ENCODE results near the gene FAM43A. TPM values are rescaled to one million over a fixed set of nuclear protein-coding genes. Genes with fewer than 3 reads are reported as not detected.

FAM43A gene
- total RNA-seq, 2 experiments from 2014 or later, result 1.4 to 1.6 TPM

GRCh38 chr3:194661374-194661773, 24.3 kb upstream of the FAM43A start:
- no peak overlapping the region for H3K27ac Mint-ChIP-seq
- H3K36me3 Mint-ChIP-seq (ENCODE audit: low read depth), result peaks cover 40% of the 10 kb centered on the region
- H3K4me3 Mint-ChIP-seq, result no peak overlapping the region
- peaks cover 19% of the 10 kb centered on the region for H3K4me1 Mint-ChIP-seq (ENCODE audit: low read depth)
- DNase-seq, result no peak
- CTCF ChIA-PET, result interaction anchor here (0.7 to 1.7 kb wide), 2 partner anchors 10 to 66 kb away, joined by 4 to 9 read pairs; partner anchors contain the start of gene LSG1
- intact Hi-C loops (cut with micrococcal nuclease), result no loop called here
- no peaks in the 10 kb centered on the region for H3K27me3 Mint-ChIP-seq (ENCODE audit: low read depth)
- peaks cover 1% of the 10 kb centered on the region for H3K9me3 Mint-ChIP-seq

- H3K4me3 Mint-ChIP-seq, result no peak overlapping the region
- CTCF ChIA-PET, result interaction anchor here (0.5 to 1.7 kb wide), 2 partner anchors 10 to 158 kb away, joined by 4 to 9 read pairs; partner anchors contain the start of gene LSG1
- no peak for DNase-seq
- H3K27ac Mint-ChIP-seq, result no peak overlapping the region
- H3K36me3 Mint-ChIP-seq (ENCODE audit: low read depth), result peaks cover 36% of the 10 kb centered on the region
- H3K9me3 Mint-ChIP-seq, result no peaks in the 10 kb centered on the region
- intact Hi-C loops (cut with micrococcal nuclease), result no loop called here
- peaks cover 19% of the 10 kb centered on the region for H3K4me1 Mint-ChIP-seq (ENCODE audit: low read depth)
- H3K27me3 Mint-ChIP-seq (ENCODE audit: low read depth), result no peaks in the 10 kb centered on the region
Measured at GRCh38 chr3:194661946-194662345, 23.7 kb upstream of the FAM43A start.

GRCh38 chr3:194664857-194665256, 20.8 kb upstream of the FAM43A start:
- CTCF ChIA-PET, result no interaction called here
- intact Hi-C loops (cut with micrococcal nuclease), result no loop called here

GRCh38 chr3:194667363-194667762, 18.3 kb upstream of the FAM43A start:
- H3K27me3 Mint-ChIP-seq (ENCODE audit: low read depth), result no peaks in the 10 kb centered on the region
- H3K9me3 Mint-ChIP-seq, result no peaks in the 10 kb centered on the region
- intact Hi-C loops (cut with micrococcal nuclease), result no loop called here
- H3K4me1 Mint-ChIP-seq (ENCODE audit: low read depth), result peaks cover 30% of the 10 kb centered on the region
- H3K36me3 Mint-ChIP-seq (ENCODE audit: low read depth), result peaks cover 24% of the 10 kb centered on the region
- CTCF ChIA-PET, result interaction anchor here (0.7 to 1.6 kb wide), 2 partner anchors 20 to 38 kb away, joined by 3 to 8 read pairs; no protein-coding TSS in a partner anchor
- no peak overlapping the region for H3K4me3 Mint-ChIP-seq
- no peak overlapping the region for H3K27ac Mint-ChIP-seq
- no peak for DNase-seq

More at GRCh38 chr3:194664857-194665256, 20.8 kb upstream of the FAM43A start:
- H3K4me1 Mint-ChIP-seq (ENCODE audit: low read depth), result peaks cover 29% of the 10 kb centered on the region
- no peak overlapping the region for H3K4me3 Mint-ChIP-seq
- no peaks in the 10 kb centered on the region for H3K27me3 Mint-ChIP-seq (ENCODE audit: low read depth)
- H3K36me3 Mint-ChIP-seq (ENCODE audit: low read depth), result peaks cover 25% of the 10 kb centered on the region
- H3K9me3 Mint-ChIP-seq, result no peaks in the 10 kb centered on the region
- no peak for DNase-seq
- no peak overlapping the region for H3K27ac Mint-ChIP-seq

GRCh38 chr3:194671511-194671899, 14.2 kb upstream of the FAM43A start:
- H3K9me3 Mint-ChIP-seq, result no peaks in the 10 kb centered on the region
- no peaks in the 10 kb centered on the region for H3K27me3 Mint-ChIP-seq (ENCODE audit: low read depth)
- peak overlapping the region; percentile 99 for H3K4me3 Mint-ChIP-seq
- peak overlapping the region; percentile 97 for H3K27ac Mint-ChIP-seq
- H3K4me1 Mint-ChIP-seq (ENCODE audit: low read depth), result peaks cover 53% of the 10 kb centered on the region
- CTCF ChIA-PET, result interaction anchor here (0.6 to 6.4 kb wide), 17 partner anchors 10 to 599 kb away, joined by 3 to 110 read pairs (median 4); partner anchors contain the start of genes FAM43A, TMEM44 and XXYLT1
- DNase-seq, result peak; percentile 34
- intact Hi-C loops (cut with micrococcal nuclease), result loop anchor here (1.0 to 10.0 kb wide), 4 partner anchors 435 to 1413 kb away; partner anchors contain the start of genes ACAP2, PPP1R2 and TFRC
- peaks cover 5% of the 10 kb centered on the region for H3K36me3 Mint-ChIP-seq (ENCODE audit: low read depth)

- peaks cover 5% of the 10 kb centered on the region for H3K36me3 Mint-ChIP-seq (ENCODE audit: low read depth)
- peak; percentile 94 for DNase-seq
- peaks cover 55% of the 10 kb centered on the region for H3K4me1 Mint-ChIP-seq (ENCODE audit: low read depth)
- no peaks in the 10 kb centered on the region for H3K9me3 Mint-ChIP-seq
- H3K27me3 Mint-ChIP-seq (ENCODE audit: low read depth), result no peaks in the 10 kb centered on the region
- peak within 1 kb of the TSS; percentile 99 for H3K4me3 Mint-ChIP-seq
- CTCF ChIA-PET, result interaction anchor here (0.5 to 6.4 kb wide), 22 partner anchors 11 to 598 kb away, joined by 3 to 110 read pairs (median 4); partner anchors contain the start of genes FAM43A and XXYLT1
- intact Hi-C loops (cut with micrococcal nuclease), result loop anchor here (1.0 to 10.0 kb wide), 9 partner anchors 13 to 1413 kb away; partner anchors contain the start of genes ACAP2, ATP13A3, FAM43A and PPP1R2
- peak within 1 kb of the TSS; percentile 97 for H3K27ac Mint-ChIP-seq
Measured at GRCh38 chr3:194671900-194672808, 13.5 kb upstream of the FAM43A start, which contains the start of gene LSG1. Gene LSG1, minus strand, starts transcription at chr3:194672191. Its CDS starts 29 bp downstream, at chr3:194672162.

- peaks cover 51% of the 10 kb centered on the region for H3K4me1 Mint-ChIP-seq (ENCODE audit: low read depth)
- peaks cover 5% of the 10 kb centered on the region for H3K36me3 Mint-ChIP-seq (ENCODE audit: low read depth)
- peak overlapping the region; percentile 13 for H3K27ac Mint-ChIP-seq
- no peak for DNase-seq
- CTCF ChIA-PET, result interaction anchor here (0.6 to 6.4 kb wide), 7 partner anchors 12 to 598 kb away, joined by 3 to 110 read pairs (median 3); partner anchors contain the start of genes FAM43A and XXYLT1
- H3K9me3 Mint-ChIP-seq, result no peaks in the 10 kb centered on the region
- H3K27me3 Mint-ChIP-seq (ENCODE audit: low read depth), result no peaks in the 10 kb centered on the region
- intact Hi-C loops (cut with micrococcal nuclease), result loop anchor here (1.0 to 10.0 kb wide), 8 partner anchors 12 to 1412 kb away; partner anchors contain the start of genes ACAP2, ATP13A3, FAM43A and PPP1R2
- peak overlapping the region; percentile 99 for H3K4me3 Mint-ChIP-seq
Measured at GRCh38 chr3:194672876-194673275, 12.8 kb upstream of the FAM43A start.

- Mint-ChIP-seq H3K36me3 (ENCODE audit: low read depth) (peaks cover 1% of the 10 kb centered on the region), H3K9me3 (no peaks in the 10 kb centered on the region), H3K27me3 (ENCODE audit: low read depth) (no peaks in the 10 kb centered on the region), H3K27ac (no peak overlapping the region), H3K4me3 (peak overlapping the region; percentile 34), H3K4me1 (ENCODE audit: low read depth) (peaks cover 47% of the 10 kb centered on the region)
- no peak for DNase-seq
- CTCF ChIA-PET, result interaction anchor here (6.4 kb wide), 1 partner anchor 11 kb away, joined by 110 read pairs; the partner anchor contains the start of gene FAM43A
- intact Hi-C loops (cut with micrococcal nuclease), result loop anchor here (5.0 to 10.0 kb wide), 3 partner anchors 771 to 1411 kb away; partner anchors contain the start of genes ACAP2, PPP1R2 and TFRC
Measured at GRCh38 chr3:194673761-194674160, 11.9 kb upstream of the FAM43A start.

- CTCF ChIA-PET, result interaction anchor here (6.4 kb wide), 1 partner anchor 10 kb away, joined by 110 read pairs; the partner anchor contains the start of gene FAM43A
- Mint-ChIP-seq H3K27ac (peak overlapping the region; percentile 76), H3K27me3 (ENCODE audit: low read depth) (no peaks in the 10 kb centered on the region), H3K4me1 (ENCODE audit: low read depth) (peaks cover 43% of the 10 kb centered on the region), H3K4me3 (peak overlapping the region; percentile 10), H3K9me3 (no peaks in the 10 kb centered on the region), H3K36me3 (ENCODE audit: low read depth) (no peaks in the 10 kb centered on the region)
- intact Hi-C loops (cut with micrococcal nuclease), result loop anchor here (10.0 kb wide), 2 partner anchors 770 to 1410 kb away; partner anchors contain the start of genes ACAP2 and TFRC
- DNase-seq, result peak; percentile 57
Measured at GRCh38 chr3:194675081-194675640, 10.5 kb upstream of the FAM43A start.

GRCh38 chr3:194675680-194676079, 10.0 kb upstream of the FAM43A start:
- intact Hi-C loops (cut with micrococcal nuclease), result loop anchor here (10.0 kb wide), 2 partner anchors 769 to 1409 kb away; partner anchors contain the start of genes ACAP2 and TFRC
- Mint-ChIP-seq H3K27ac (peak overlapping the region; percentile 76), H3K36me3 (ENCODE audit: low read depth) (no peaks in the 10 kb centered on the region), H3K4me1 (ENCODE audit: low read depth) (peaks cover 38% of the 10 kb centered on the region), H3K4me3 (peak overlapping the region; percentile 10), H3K9me3 (no peaks in the 10 kb centered on the region), H3K27me3 (ENCODE audit: low read depth) (no peaks in the 10 kb centered on the region)
- CTCF ChIA-PET, result interaction anchor here (6.4 kb wide), 1 partner anchor 9 kb away, joined by 110 read pairs; the partner anchor contains the start of gene FAM43A
- DNase-seq, result no peak

GRCh38 chr3:194676471-194676870, 9.2 kb upstream of the FAM43A start:
- Mint-ChIP-seq H3K36me3 (ENCODE audit: low read depth) (no peaks in the 10 kb centered on the region), H3K4me1 (ENCODE audit: low read depth) (peaks cover 31% of the 10 kb centered on the region), H3K27ac (no peak overlapping the region), H3K27me3 (ENCODE audit: low read depth) (no peaks in the 10 kb centered on the region), H3K4me3 (no peak overlapping the region), H3K9me3 (no peaks in the 10 kb centered on the region)
- no peak for DNase-seq
- intact Hi-C loops (cut with micrococcal nuclease), result loop anchor here (10.0 kb wide), 2 partner anchors 768 to 1408 kb away; partner anchors contain the start of genes ACAP2 and TFRC
- CTCF ChIA-PET, result no interaction called here
